ENCODE results near the gene MBOAT7. TPM values are rescaled to one million over a fixed set of nuclear protein-coding genes. Genes with fewer than 3 reads are reported as not detected.
"Not testable (repeated sequence)": the region's sequence is repeated elsewhere in the genome, so short reads cannot be mapped to it uniquely, and the experiment has no call there.

The MBOAT7 gene
- total RNA-seq, 1 experiment from 2014 or later: 32.8 TPM

- DNase-seq (ENCODE audit: low read depth, low spot score); in situ Hi-C loops (cut with HindIII; ENCODE audit: low pct_unique_long_range_greater_than_20kb, low sequenced_read_pairs): not testable (repeated sequence)
These were observed 24.8 kb upstream of the MBOAT7 start for GRCh38 chr19:54214217-54214616.

DNA sequence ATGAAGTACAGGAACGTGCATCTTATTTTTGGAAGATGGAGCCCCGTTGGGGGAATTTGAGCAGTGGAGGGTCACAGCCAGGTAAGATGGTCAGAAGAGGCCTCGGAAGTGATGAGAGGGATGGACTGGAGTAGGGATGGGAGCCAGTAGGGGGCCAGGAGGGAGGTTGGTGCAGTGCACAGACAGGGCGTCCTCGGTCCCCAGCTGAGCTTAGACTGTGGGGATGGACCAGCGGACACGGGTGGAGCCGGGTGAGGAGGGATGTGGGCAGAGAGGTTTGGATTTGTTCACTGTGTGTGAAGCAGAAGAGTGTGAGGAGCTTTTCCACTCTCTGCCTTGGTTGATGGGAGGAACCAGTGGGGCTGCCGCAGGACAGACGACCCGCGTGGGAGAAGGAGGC lies 21.9 kb upstream of the MBOAT7 start:
- DNase-seq (ENCODE audit: low read depth, low spot score): no peak
- in situ Hi-C loops (cut with HindIII; ENCODE audit: low pct_unique_long_range_greater_than_20kb, low sequenced_read_pairs): no loop called here

DNA sequence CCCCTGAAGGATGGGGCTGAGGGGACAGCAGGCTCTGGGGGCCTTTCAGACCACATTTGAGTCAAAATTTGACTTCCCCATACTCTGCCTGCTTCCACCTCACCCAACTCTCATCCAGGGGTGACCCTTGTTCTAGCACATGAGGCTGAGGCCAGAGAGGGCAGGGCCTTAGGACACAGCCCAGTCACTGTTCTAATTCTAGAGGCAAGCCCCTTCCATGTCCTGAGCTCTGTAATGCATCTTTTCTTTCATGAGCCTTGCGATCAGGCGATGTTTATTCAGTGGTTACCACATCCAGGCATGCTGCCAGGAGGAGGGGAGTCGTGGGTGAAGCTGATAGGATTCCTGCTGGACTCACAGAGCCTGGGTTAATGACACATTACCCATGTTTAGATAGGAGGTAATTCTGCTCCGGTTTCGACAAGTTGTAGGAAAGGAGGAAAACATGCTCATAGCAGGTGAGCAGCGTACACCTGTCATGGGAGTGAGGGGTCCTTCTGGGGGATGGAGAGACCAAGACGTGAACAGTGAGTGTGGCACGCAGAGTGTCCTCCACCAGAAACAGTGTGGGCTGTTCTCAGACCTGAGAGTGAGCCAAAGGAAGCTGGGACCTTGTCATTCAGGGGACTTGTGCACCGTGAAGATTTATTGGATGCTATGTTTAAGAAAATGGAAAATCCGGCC lies 20.6 kb upstream of the MBOAT7 start:
- in situ Hi-C loops (cut with HindIII; ENCODE audit: low pct_unique_long_range_greater_than_20kb, low sequenced_read_pairs): no loop called here
- DNase-seq (ENCODE audit: low read depth, low spot score): peak; percentile 97

GRCh38 chr19:54209058-54209810 lies 19.9 kb upstream of the MBOAT7 start:
- in situ Hi-C loops (cut with HindIII; ENCODE audit: low pct_unique_long_range_greater_than_20kb, low sequenced_read_pairs): no loop called here
- DNase-seq (ENCODE audit: low read depth, low spot score): peak; percentile 67

DNA sequence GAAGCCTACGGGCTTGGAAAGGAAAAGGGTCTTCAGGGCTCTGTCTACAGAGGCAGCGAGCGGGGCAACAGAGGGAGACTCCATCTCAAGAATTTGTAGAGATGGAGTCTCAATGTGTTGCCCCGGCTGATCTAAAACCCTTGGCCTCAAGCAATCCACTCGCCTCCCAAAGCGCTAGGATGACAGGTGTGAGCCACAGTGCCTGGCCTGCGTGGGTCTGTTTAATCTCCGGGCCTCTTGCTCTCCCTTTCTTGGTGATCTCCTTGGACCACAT lies 19.3 kb upstream of the MBOAT7 start:
- in situ Hi-C loops (cut with HindIII; ENCODE audit: low pct_unique_long_range_greater_than_20kb, low sequenced_read_pairs): no loop called here
- DNase-seq (ENCODE audit: low read depth, low spot score): no peak

- DNase-seq (ENCODE audit: low read depth, low spot score): peak; percentile 33
- in situ Hi-C loops (cut with HindIII; ENCODE audit: low pct_unique_long_range_greater_than_20kb, low sequenced_read_pairs): no loop called here
These were observed 18.8 kb upstream of the MBOAT7 start for GRCh38 chr19:54207983-54208783.

- in situ Hi-C loops (cut with HindIII; ENCODE audit: low pct_unique_long_range_greater_than_20kb, low sequenced_read_pairs): no loop called here
These were observed 18.2 kb upstream of the MBOAT7 start for GRCh38 chr19:54207676-54207982.

GRCh38 chr19:54207193-54207592 lies 17.8 kb upstream of the MBOAT7 start:
- in situ Hi-C loops (cut with HindIII; ENCODE audit: low pct_unique_long_range_greater_than_20kb, low sequenced_read_pairs); DNase-seq (ENCODE audit: low read depth, low spot score): not testable (repeated sequence)

More at GRCh38 chr19:54207676-54207982, 18.2 kb upstream of the MBOAT7 start:
- no peak for DNase-seq (ENCODE audit: low read depth, low spot score)

DNA sequence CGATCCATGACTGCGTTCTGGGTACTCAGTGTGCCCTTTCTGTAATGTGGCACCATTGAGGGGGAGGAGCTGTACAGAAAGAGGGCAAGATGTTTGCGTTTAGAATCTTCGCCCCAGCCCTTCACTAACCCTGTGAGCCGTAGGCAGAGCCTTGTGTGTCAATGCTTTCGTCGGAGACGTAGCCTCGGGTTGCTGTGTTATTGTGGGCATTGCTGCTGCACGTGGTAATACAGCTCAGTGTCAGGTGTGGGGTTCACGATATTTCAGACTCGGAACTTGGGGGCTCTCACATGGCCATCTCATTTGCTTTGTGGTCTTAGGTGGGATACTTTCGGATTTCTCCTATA lies 17.4 kb upstream of the MBOAT7 start:
- in situ Hi-C loops (cut with HindIII; ENCODE audit: low pct_unique_long_range_greater_than_20kb, low sequenced_read_pairs): no loop called here
- no peak for DNase-seq (ENCODE audit: low read depth, low spot score)

DNA sequence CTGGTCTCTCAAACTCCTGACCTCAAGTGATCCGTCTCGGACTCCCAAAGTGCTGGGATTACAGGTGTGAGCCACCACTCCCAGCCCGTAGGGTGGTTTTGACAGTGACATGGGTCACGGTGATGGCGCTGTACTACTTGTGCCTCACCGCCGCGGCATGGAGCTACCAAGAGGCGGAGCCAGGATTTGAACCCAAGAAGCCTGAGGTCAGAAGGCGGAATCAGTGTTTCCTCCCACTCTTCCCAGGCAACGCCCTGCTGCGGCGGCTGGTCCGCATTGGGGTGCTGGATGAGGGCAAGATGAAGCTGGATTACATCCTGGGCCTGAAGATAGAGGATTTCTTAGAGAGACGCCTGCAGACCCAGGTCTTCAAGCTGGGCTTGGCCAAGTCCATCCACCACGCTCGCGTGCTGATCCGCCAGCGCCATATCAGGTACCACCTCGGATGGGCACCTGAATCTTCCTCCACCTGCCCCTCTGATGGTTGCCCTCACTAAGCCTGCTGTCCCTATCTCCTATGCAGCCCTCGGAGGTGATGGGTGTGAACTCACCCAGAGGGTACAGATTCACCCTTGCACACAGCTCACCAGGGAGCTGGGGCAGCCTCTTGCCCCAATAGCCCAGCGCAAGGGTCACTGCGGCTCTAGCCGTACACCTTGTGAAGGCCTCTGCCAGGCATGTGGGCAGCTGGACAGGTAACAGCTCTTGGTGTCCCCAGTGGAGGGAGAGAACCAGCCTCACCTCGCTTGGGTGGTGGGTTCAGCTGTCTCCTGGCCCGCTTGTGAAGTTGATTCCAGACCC lies 16.9 kb upstream of the MBOAT7 start:
- in situ Hi-C loops (cut with HindIII; ENCODE audit: low pct_unique_long_range_greater_than_20kb, low sequenced_read_pairs): no loop called here

GRCh38 chr19:54204767-54205468 lies 15.5 kb upstream of the MBOAT7 start:
- DNase-seq (ENCODE audit: low read depth, low spot score): no peak
- in situ Hi-C loops (cut with HindIII; ENCODE audit: low pct_unique_long_range_greater_than_20kb, low sequenced_read_pairs): no loop called here

More for the DNA sequence above, 16.9 kb upstream of the MBOAT7 start:
- DNase-seq (ENCODE audit: low read depth, low spot score): no peak

DNA sequence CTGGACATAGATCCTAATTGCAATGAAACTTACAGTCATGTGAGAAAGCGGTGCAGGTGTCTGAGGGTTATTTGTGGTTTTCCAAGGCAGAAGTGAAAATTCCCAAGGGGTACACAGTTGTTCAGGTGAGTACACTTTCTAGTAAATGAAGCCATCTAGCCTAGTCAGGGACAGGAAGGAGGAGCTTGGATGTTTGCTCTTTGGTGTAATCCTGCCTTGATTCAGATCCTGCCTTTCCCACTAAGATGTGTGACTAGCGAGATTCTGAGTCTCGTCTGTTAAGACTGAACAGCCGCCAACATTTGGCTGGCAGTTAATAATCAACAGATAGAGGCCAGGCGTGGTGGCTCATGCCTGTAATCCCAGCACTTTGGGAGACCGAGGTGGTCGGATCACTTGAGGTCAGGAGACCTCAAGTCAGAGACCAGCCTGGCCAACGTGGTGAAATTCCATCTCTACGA lies 13.8 kb upstream of the MBOAT7 start:
- no peak for DNase-seq (ENCODE audit: low read depth, low spot score)
- in situ Hi-C loops (cut with HindIII; ENCODE audit: low pct_unique_long_range_greater_than_20kb, low sequenced_read_pairs): no loop called here

GRCh38 chr19:54201980-54202379 lies 12.6 kb upstream of the MBOAT7 start:
- in situ Hi-C loops (cut with HindIII; ENCODE audit: low pct_unique_long_range_greater_than_20kb, low sequenced_read_pairs): no loop called here
- DNase-seq (ENCODE audit: low read depth, low spot score): no peak

DNA sequence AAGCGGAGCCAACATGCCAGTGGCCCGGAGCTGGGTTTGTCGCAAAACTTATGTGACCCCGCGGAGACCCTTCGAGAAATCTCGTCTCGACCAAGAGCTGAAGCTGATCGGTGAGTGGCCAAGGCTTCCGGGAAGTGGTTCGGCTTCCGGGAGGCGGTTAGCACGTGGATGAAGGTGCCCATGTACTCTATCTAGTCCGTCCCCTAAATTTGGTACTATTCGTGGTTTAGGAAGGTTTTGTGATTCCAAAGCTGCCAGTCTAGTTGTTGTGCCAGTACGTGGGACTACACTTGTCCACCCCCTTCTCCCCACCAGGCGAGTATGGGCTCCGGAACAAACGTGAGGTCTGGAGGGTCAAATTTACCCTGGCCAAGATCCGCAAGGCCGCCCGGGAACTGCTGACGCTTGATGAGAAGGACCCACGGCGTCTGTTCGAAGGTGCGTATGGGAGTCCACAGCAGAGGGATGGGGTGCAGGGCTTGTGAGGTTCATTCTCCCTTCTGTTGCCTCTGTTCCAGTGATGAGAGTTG lies 11.9 kb upstream of the MBOAT7 start:
- no peak for DNase-seq (ENCODE audit: low read depth, low spot score)
- in situ Hi-C loops (cut with HindIII; ENCODE audit: low pct_unique_long_range_greater_than_20kb, low sequenced_read_pairs): no loop called here

- DNase-seq (ENCODE audit: low read depth, low spot score): no peak
- in situ Hi-C loops (cut with HindIII; ENCODE audit: low pct_unique_long_range_greater_than_20kb, low sequenced_read_pairs): no loop called here
These were observed 10.0 kb upstream of the MBOAT7 start for GRCh38 chr19:54199401-54199800.

DNA sequence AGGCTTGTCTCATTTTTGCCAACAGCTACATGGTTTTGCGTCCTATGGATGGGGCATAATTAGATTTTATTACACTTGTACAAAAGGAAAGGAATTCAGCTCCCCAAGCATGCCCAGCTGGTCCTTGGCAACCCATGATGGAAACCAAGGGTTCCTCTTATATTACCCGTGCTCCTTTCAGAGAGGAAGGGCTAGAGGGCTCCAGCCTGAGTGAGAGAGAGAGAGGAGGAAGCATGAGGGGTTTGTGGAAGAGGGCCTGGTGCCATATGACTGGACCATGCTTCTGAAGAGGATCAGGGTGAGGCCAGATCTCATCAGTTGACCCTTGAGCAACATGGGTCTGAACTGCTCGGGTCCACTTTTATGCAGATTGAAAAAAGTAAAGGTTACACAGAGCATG lies 7.7 kb upstream of the MBOAT7 start:
- no peak for DNase-seq (ENCODE audit: low read depth, low spot score)
- in situ Hi-C loops (cut with HindIII; ENCODE audit: low pct_unique_long_range_greater_than_20kb, low sequenced_read_pairs): no loop called here

GRCh38 chr19:54196536-54196935 lies 7.2 kb upstream of the MBOAT7 start:
- in situ Hi-C loops (cut with HindIII; ENCODE audit: low pct_unique_long_range_greater_than_20kb, low sequenced_read_pairs): no loop called here
- no peak for DNase-seq (ENCODE audit: low read depth, low spot score)
